Activated T-cell treated with anti-CD3 and anti-CD28 coated beads, Interleukin-2, amount 50 U/mL, for 24 hours (primary cell): Measurements from ENCODE around the gene DUSP15.
A peak's percentile ranks its signal among the peaks of the same experiment; 100 is the strongest.

Source experiments
- DNase-seq: peaks from one replicate; pipeline ENCODE4 v3.0.0-alpha.2; 2020
- H3K27ac Mint-ChIP-seq: 2 replicates; pipeline ENCODE4 v1.8.0; 2020; ENCODE audit warnings: mild to moderate bottlenecking, mixed read lengths
- H3K27me3 Mint-ChIP-seq: 2 replicates; pipeline ENCODE4 v1.8.0; 2020; ENCODE audit warnings: mixed read lengths
- H3K36me3 Mint-ChIP-seq: 2 replicates; pipeline ENCODE4 v1.8.0; 2020; ENCODE audit warnings: low read depth, mixed read lengths
- H3K4me1 Mint-ChIP-seq: 2 replicates; pipeline ENCODE4 v1.8.0; 2020; ENCODE audit warnings: low read depth, mixed read lengths
- H3K4me3 Mint-ChIP-seq: 2 replicates; pipeline ENCODE4 v1.8.0; 2020; ENCODE audit warnings: mild to moderate bottlenecking, moderate library complexity, mixed read lengths
- H3K9me3 Mint-ChIP-seq: 2 replicates; pipeline ENCODE4 v1.8.0; 2020; ENCODE audit warnings: mixed read lengths

DUSP15 gene

GRCh38 chr20:31870726-31871617 lies 645 bp upstream of the DUSP15 start:
- Mint-ChIP-seq H3K4me1 (peaks cover 10% of the 10 kb centered on the region), H3K36me3 (no peaks in the 10 kb centered on the region), H3K27ac (peak overlapping the region; percentile 4), H3K4me3 (peak overlapping the region; percentile 52), H3K9me3 (no peaks in the 10 kb centered on the region), H3K27me3 (peaks cover 47% of the 10 kb centered on the region)
- DNase-seq, result no peak

GRCh38 chr20:31869673-31869941 lies 720 bp downstream of the DUSP15 start:
- Mint-ChIP-seq H3K27ac (no peak overlapping the region), H3K9me3 (no peaks in the 10 kb centered on the region), H3K4me1 (peaks cover 10% of the 10 kb centered on the region), H3K27me3 (peaks cover 47% of the 10 kb centered on the region), H3K4me3 (peak overlapping the region; percentile 75), H3K36me3 (no peaks in the 10 kb centered on the region)
- no peak for DNase-seq

GRCh38 chr20:31868853-31869672 lies 1.3 kb downstream of the DUSP15 start:
- no peak for DNase-seq
- peaks cover 10% of the 10 kb centered on the region for H3K4me1 Mint-ChIP-seq
- peak overlapping the region; percentile 75 for H3K4me3 Mint-ChIP-seq
- H3K36me3 Mint-ChIP-seq, result no peaks in the 10 kb centered on the region
- peaks cover 47% of the 10 kb centered on the region for H3K27me3 Mint-ChIP-seq
- H3K27ac Mint-ChIP-seq, result no peak overlapping the region
- no peaks in the 10 kb centered on the region for H3K9me3 Mint-ChIP-seq

GRCh38 chr20:31866221-31866620 lies 4.1 kb downstream of the DUSP15 start:
- Mint-ChIP-seq H3K9me3 (no peaks in the 10 kb centered on the region), H3K27ac (no peak overlapping the region), H3K27me3 (peaks cover 33% of the 10 kb centered on the region), H3K4me3 (no peak overlapping the region), H3K4me1 (peaks cover 14% of the 10 kb centered on the region), H3K36me3 (no peaks in the 10 kb centered on the region)
- no peak for DNase-seq

GRCh38 chr20:31864521-31865400 lies 5.6 kb downstream of the DUSP15 start:
- H3K9me3 Mint-ChIP-seq, result no peaks in the 10 kb centered on the region
- DNase-seq, result peak; percentile 16
- no peak overlapping the region for H3K4me3 Mint-ChIP-seq
- H3K4me1 Mint-ChIP-seq, result peaks cover 7% of the 10 kb centered on the region
- H3K27me3 Mint-ChIP-seq, result peaks cover 34% of the 10 kb centered on the region
- no peaks in the 10 kb centered on the region for H3K36me3 Mint-ChIP-seq
- H3K27ac Mint-ChIP-seq, result no peak overlapping the region

GRCh38 chr20:31863296-31864085 lies 6.8 kb downstream of the DUSP15 start:
- Mint-ChIP-seq H3K4me1 (peaks cover 5% of the 10 kb centered on the region), H3K9me3 (no peaks in the 10 kb centered on the region), H3K36me3 (no peaks in the 10 kb centered on the region), H3K27ac (no peak overlapping the region), H3K27me3 (peaks cover 34% of the 10 kb centered on the region), H3K4me3 (no peak overlapping the region)
- DNase-seq, result peak; percentile 23

GRCh38 chr20:31862506-31862905 lies 7.8 kb downstream of the DUSP15 start:
- Mint-ChIP-seq H3K4me1 (peaks cover 5% of the 10 kb centered on the region), H3K27me3 (peaks cover 33% of the 10 kb centered on the region), H3K27ac (no peak overlapping the region), H3K4me3 (no peak overlapping the region), H3K9me3 (no peaks in the 10 kb centered on the region), H3K36me3 (no peaks in the 10 kb centered on the region)
- DNase-seq, result peak; percentile 28

- DNase-seq, result no peak
- Mint-ChIP-seq H3K4me3 (peak overlapping the region; percentile 41), H3K9me3 (no peaks in the 10 kb centered on the region), H3K27ac (no peak overlapping the region), H3K27me3 (peaks cover 33% of the 10 kb centered on the region), H3K4me1 (peaks cover 5% of the 10 kb centered on the region), H3K36me3 (no peaks in the 10 kb centered on the region)
Measured at GRCh38 chr20:31862157-31862470, 8.2 kb downstream of the DUSP15 start.

GRCh38 chr20:31861385-31862156 lies 8.8 kb downstream of the DUSP15 start:
- Mint-ChIP-seq H3K4me1 (peaks cover 5% of the 10 kb centered on the region), H3K9me3 (no peaks in the 10 kb centered on the region), H3K27ac (no peak overlapping the region), H3K36me3 (no peaks in the 10 kb centered on the region), H3K4me3 (peak overlapping the region; percentile 41), H3K27me3 (peaks cover 33% of the 10 kb centered on the region)
- DNase-seq, result peak; percentile 77

GRCh38 chr20:31861135-31861384 lies 9.3 kb downstream of the DUSP15 start:
- peak overlapping the region; percentile 25 for H3K4me3 Mint-ChIP-seq

GRCh38 chr20:31860390-31861134 lies 9.8 kb downstream of the DUSP15 start:
- peaks cover 33% of the 10 kb centered on the region for H3K27me3 Mint-ChIP-seq

More at GRCh38 chr20:31861135-31861384, 9.3 kb downstream of the DUSP15 start:
- DNase-seq, result no peak
- H3K9me3 Mint-ChIP-seq, result no peaks in the 10 kb centered on the region
- H3K36me3 Mint-ChIP-seq, result no peaks in the 10 kb centered on the region
- H3K4me1 Mint-ChIP-seq, result peaks cover 5% of the 10 kb centered on the region
- H3K27ac Mint-ChIP-seq, result no peak overlapping the region
- H3K27me3 Mint-ChIP-seq, result peaks cover 33% of the 10 kb centered on the region

GRCh38 chr20:31859998-31860380 lies 10.3 kb downstream of the DUSP15 start:
- peaks cover 33% of the 10 kb centered on the region for H3K27me3 Mint-ChIP-seq
- H3K9me3 Mint-ChIP-seq, result no peaks in the 10 kb centered on the region
- peaks cover 5% of the 10 kb centered on the region for H3K4me1 Mint-ChIP-seq
- no peaks in the 10 kb centered on the region for H3K36me3 Mint-ChIP-seq
- no peak overlapping the region for H3K4me3 Mint-ChIP-seq
- H3K27ac Mint-ChIP-seq, result no peak overlapping the region
- DNase-seq, result no peak

More at GRCh38 chr20:31860390-31861134, 9.8 kb downstream of the DUSP15 start:
- H3K27ac Mint-ChIP-seq, result no peak overlapping the region
- peak overlapping the region; percentile 25 for H3K4me3 Mint-ChIP-seq
- H3K4me1 Mint-ChIP-seq, result peaks cover 5% of the 10 kb centered on the region
- no peaks in the 10 kb centered on the region for H3K9me3 Mint-ChIP-seq
- no peak for DNase-seq
- no peaks in the 10 kb centered on the region for H3K36me3 Mint-ChIP-seq
